ENCODE data around the gene STAT3.

DNA sequence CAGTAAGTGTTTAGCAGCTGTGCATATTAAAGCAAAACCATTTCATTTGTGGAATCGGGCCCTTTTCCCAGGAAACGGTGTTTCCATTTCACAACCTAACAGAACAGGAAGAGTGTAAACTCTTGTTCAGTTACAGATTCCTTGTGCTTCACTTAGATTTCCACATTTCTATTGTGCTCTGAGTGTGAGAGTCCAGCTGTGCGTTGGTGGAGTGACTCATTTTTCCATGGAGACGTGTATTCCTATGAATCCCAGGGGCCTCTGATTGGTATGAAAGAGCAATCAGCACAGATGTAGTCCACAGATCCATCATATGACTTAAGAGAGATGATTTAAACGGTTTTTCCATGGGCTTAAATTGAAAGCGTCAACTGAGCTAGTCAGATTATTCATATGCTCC lies 48.1 kb upstream of the STAT3 start:
- TF ChIP-seq YY1 (IDR thresholded peaks at IDR 0.05; ENCODE audit: insufficient read depth, insufficient read length) (no peak), SUZ12 (IDR thresholded peaks at IDR 0.05; ENCODE audit: extremely low read depth, insufficient read depth, insufficient read length) (no peak), ZNF274 (IDR thresholded peaks at IDR 0.05; ENCODE audit: low read depth, low read length) (no peak)

Measured in NT2/D1 (cell line).